ENCODE data around the gene SMPDL3A.
A peak's percentile ranks its signal among the peaks of the same experiment; 100 is the strongest.
"Not testable (repeated sequence)": the region's sequence is repeated elsewhere in the genome, so short reads cannot be mapped to it uniquely, and the experiment has no call there.

SMPDL3A gene

GRCh38 chr6:122789182-122790027 is at the start of gene SMPDL3A:
Gene SMPDL3A (plus strand): TSS chr6:122789258. CDS start chr6:122789347, 89 bp downstream.
- DNase-seq: peak; percentile 31

- no peak for DNase-seq
These were observed 49.0 kb upstream of the SMPDL3A start for GRCh38 chr6:122740091-122740490.

DNA sequence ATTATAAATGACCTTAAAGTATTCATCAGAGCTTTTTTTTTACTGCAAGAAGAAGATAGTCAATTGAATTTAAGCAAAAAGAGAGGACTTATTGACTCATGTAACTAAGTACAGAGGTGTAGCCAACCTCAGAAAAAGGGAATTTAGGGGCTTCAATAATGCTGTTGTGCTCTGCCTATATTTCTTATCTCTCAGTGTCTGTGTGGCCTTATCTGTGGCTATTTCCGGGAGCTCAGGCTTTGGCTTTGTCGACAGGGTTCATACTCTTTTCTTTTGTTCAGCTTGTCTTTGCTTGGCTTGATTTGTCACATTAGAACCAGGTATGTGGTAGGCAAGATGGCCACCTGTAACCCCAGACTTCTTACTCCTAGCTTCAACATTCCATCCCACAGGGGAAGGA is 48.1 kb upstream of the SMPDL3A start:
- no peak for DNase-seq

GRCh38 chr6:122744247-122744646 is 44.8 kb upstream of the SMPDL3A start:
- not testable (repeated sequence) for DNase-seq

GRCh38 chr6:122744856-122745255 is 44.2 kb upstream of the SMPDL3A start:
- DNase-seq: not testable (repeated sequence)

DNA sequence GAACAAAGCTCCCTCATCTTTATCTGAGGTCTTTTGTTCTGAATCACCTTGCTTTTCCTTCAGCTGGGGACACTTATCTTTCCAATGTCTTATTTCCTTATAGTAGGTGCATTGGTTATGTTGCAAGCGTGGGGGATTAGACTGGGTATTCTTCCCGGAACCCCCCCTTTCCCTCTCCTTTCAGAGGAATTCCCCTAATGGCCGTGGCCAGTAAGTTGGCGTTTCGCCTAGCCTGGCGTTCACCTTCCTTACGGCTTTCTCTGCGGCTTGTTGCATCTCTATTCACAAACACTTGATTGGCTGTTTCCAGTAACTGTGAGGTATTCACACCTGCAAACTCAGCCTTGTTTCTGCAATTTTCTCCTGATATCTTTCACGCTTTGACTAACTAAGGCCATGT is 42.4 kb upstream of the SMPDL3A start:
- no peak for DNase-seq

DNA sequence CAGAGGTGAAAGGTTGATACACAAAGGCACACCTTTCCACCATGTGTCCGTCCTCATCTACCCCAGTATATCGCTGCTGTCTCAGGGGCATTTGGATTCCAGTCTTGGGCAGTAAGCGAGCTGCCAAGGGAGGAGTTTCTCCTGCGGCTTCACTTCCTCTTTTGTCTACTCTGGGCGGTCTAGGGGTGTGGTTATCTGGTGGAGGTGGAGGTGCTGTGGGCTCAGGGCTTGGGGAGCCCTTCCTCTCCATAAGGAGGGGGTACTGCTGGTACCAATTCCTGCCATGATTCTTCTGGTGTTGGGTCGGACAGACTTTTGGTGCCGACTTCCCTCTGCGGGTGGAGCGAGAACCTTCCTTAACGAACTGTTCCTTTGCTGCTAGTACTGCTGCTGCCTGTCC is 41.5 kb upstream of the SMPDL3A start:
- no peak for DNase-seq

GRCh38 chr6:122748945-122749344 is 40.1 kb upstream of the SMPDL3A start:
- DNase-seq: not testable (repeated sequence)

GRCh38 chr6:122749451-122750050 is 39.5 kb upstream of the SMPDL3A start:
- no peak for DNase-seq

DNA sequence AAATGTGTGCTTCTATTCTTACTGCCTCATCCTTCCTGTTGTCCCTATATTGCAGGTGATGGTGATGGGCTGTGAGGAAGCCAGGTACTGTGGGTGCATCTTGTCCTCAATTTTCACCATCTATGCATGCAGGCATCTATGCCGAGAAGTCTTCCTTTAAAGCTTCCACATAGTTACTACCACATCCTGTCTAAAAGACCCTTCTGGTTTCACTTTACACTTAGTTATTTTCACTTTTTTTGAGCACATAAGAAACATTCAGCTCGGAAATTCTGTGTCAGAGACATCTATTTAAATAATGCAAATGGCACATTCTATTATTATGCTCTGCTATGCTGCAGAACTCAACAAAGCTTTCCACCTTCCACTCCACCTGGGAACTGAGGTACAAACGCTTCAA is 37.7 kb upstream of the SMPDL3A start:
- no peak for DNase-seq

GRCh38 chr6:122752459-122752858 is 36.6 kb upstream of the SMPDL3A start:
- no peak for DNase-seq

DNA sequence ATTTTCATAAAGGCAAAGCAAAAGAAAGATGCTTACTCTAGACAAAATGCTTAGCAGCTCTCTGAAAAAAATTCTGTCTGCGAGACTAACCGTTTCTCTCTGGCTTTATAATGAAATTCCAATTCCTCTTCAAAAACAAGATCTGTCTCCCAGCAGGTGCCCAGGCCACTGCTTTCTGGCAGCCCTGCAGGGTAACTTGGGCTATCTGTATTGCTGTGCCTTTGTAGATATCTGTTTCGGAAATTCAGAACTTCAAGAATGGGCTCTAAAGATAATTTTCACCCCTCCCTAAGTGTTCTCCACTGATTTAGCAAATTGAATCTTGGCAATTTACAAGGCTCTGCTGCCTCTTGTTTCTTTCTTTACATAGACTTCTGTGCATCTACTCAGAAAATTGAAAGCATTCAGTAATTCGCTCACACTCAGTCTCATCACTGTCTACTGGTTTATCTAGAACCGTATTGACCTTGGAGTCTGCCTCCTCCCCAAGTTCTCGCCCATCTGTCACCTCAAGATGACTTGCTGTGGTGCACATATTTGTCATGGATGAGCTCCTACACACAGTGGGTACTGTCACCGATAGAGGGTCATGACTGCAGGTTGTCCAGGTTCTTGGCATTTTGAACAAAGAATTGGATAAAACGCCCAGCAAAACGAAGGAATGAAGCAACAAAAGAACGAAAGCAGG is 35.9 kb upstream of the SMPDL3A start:
- DNase-seq: no peak

DNA sequence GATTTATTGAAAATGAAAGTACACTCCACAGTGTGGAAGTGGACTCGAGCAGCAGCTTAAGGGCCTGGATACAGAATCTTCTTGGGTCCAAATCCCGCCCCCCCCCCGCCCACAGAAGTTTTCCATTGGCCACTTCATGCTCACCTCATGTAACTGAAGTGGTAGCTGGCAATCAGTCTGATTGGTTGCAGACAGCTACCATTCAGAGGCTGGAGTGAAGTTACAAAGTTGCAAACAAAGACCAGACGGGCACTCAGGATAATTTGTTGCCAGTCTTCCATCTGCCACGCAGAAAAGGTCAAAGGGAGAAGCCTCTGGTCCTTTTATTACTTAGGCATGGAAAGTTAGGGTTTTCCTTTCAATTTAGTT is 35.4 kb upstream of the SMPDL3A start:
- DNase-seq: no peak

GRCh38 chr6:122754191-122754731 is 34.8 kb upstream of the SMPDL3A start:
- DNase-seq: no peak

DNA sequence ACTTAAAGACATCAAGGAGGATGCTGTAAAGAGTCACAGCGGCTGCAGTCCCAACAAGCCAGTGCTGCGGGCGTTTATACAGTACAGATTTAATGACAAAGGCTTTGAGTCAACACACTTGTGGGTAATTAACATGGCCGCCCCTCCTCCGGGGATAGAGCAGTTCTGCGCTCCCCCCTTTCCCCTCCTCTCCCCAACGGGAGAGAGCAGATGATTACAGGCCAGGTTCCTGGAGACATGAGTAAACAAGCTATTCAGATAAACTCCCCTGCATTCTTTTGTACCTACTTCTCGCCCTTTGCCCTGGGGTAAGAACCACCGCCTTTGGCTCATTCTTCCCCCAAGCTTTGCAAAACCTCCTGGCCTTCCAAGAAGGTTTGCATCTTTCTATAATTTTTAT is 33.2 kb upstream of the SMPDL3A start:
- no peak for DNase-seq

DNA sequence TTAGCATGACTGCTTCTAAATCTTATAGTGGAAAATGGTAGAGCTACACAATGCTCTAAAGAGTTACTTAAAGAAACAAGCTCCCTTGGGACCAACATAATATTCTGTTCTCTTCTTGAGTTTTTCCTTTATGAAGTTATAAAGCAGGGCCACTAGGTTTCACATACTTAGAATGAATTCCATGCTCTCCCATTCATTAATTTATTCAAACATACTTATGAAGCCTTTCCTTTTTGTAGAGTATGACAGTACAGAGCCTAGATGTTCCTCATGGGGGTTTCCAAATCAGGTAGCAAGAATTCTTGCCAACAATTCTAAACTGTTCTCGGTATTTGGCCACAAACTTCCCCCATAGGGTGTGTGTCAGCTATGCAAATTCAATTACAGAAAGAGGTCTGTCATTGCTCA is 30.1 kb upstream of the SMPDL3A start:
- DNase-seq: no peak

- no peak for DNase-seq
These were observed 28.7 kb upstream of the SMPDL3A start for GRCh38 chr6:122760330-122760729.

GRCh38 chr6:122766256-122766655 is 22.8 kb upstream of the SMPDL3A start:
- DNase-seq: no peak

- DNase-seq: no peak
These were observed 18.0 kb upstream of the SMPDL3A start for GRCh38 chr6:122770835-122771601.

GRCh38 chr6:122772724-122773415 is 16.2 kb upstream of the SMPDL3A start:
- no peak for DNase-seq

- no peak for DNase-seq
These were observed 13.1 kb upstream of the SMPDL3A start for GRCh38 chr6:122775975-122776374.

- DNase-seq: no peak
These were observed 10.8 kb upstream of the SMPDL3A start for GRCh38 chr6:122778302-122778701.
